HuH-7 (cell line): ENCODE results near the gene ATOH1.

Source experiments
- DNase-seq: peaks from one replicate; pipeline ENCODE4 v3.0.0; 2011; ENCODE audit warnings: low spot score

Gene ATOH1, protein sequence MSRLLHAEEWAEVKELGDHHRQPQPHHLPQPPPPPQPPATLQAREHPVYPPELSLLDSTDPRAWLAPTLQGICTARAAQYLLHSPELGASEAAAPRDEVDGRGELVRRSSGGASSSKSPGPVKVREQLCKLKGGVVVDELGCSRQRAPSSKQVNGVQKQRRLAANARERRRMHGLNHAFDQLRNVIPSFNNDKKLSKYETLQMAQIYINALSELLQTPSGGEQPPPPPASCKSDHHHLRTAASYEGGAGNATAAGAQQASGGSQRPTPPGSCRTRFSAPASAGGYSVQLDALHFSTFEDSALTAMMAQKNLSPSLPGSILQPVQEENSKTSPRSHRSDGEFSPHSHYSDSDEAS

DNA sequence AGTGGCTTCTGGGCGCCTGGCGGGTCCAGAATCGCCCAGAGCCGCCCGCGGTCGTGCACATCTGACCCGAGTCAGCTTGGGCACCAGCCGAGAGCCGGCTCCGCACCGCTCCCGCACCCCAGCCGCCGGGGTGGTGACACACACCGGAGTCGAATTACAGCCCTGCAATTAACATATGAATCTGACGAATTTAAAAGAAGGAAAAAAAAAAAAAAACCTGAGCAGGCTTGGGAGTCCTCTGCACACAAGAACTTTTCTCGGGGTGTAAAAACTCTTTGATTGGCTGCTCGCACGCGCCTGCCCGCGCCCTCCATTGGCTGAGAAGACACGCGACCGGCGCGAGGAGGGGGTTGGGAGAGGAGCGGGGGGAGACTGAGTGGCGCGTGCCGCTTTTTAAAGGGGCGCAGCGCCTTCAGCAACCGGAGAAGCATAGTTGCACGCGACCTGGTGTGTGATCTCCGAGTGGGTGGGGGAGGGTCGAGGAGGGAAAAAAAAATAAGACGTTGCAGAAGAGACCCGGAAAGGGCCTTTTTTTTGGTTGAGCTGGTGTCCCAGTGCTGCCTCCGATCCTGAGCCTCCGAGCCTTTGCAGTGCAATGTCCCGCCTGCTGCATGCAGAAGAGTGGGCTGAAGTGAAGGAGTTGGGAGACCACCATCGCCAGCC lies at the start of gene ATOH1:
Gene ATOH1, plus strand, starts transcription at position 422 of the 663 bp plus-strand sequence. Its CDS starts 174 bp downstream, at position 596.
- DNase-seq = peak; percentile 58

DNA sequence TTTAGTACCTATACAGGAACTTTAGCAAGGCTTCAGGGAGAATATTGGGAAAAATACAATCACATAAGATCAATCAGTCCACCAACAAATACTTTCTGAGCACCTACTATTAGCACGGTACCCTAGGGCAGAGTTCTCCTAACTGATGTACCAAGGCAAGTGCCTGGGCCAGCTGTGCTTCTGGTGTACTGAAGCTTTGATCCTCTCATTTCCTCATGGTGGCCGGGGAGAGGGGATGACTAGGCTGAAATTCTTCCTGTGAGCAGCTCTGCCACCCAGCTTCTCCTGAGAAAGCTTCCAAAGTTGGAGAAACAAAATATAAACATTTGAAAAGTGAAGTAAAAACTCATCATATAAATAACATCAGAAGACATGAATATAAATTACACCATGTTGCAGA lies 49.3 kb upstream of the ATOH1 start:
- DNase-seq = no peak

DNA sequence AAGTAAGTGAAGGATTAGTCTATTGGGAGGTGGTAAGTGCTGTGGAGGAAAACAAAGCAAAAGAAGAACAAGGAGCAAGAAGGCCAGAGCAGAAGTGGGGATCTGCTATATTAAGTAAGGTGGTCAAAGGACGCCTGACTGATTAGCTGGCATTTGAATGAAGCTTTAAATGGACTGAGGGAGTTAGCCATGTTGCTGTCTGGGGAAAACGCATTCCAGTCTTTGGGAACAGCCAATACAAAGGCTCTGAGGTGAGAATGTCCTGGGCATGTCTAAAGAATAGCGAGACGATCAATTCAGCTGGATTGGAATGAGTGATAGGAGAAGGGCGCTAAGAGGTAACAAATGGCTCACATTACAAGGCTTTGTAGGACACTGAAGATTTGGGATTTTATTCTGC lies 48.5 kb upstream of the ATOH1 start:
- no peak for DNase-seq

DNA sequence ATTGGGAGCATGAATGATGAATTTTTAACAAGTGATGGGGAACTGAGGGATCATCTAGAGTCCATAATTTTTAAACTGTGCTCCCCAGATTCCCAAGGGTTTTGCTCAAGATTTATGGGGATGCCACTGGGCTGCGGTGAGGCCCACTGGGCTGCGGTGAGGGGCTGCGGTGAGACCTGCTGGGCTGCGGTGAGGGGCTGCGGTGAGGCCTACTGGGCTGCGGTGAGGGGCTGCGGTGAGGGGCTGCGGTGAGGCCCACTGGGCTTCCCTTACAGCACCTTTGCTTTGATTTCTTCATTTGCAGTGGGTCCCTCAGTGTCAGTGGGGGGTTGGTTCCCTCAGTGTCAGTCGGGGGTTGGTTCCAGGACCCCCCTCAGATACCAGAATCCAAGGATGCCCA lies 47.4 kb upstream of the ATOH1 start:
- no peak for DNase-seq

DNA sequence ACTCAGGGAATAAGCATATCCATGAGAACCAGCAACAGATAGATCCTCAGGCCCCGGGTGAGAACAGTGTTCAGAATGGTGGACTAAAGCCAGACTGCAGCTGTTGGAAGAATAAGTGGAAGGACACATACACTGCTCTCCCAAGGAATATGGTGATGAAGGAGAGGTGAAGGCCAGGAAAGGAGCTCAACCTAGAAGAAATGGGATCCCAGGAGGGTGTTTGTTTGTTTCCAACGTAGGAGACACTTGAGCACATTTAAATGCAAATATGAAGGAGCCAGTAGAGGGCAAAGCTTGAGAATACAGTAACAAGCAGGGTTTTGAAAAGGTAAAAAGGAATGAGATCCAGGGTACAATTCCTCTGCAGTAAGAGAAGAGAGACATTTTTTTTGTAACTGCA lies 42.4 kb upstream of the ATOH1 start:
- DNase-seq = no peak

DNA sequence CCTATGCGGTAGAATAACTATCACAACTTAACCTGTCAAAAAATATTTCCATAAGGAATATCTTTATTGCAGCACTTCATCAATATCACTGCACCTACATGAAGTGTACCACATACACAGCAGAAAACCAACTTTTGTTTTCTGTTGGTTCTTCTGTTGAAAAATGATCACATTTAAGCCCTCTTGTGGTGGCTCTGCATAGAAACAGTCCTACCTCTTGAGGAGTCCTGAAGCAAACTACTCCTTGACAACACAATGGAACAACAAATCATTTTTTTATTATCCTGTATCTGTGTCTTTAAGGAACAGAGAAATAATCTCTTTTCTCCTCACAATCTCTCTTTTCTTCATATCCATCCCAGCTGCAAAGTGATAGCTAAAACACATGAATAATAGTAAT lies 39.8 kb upstream of the ATOH1 start:
- peak; percentile 30 for DNase-seq

DNA sequence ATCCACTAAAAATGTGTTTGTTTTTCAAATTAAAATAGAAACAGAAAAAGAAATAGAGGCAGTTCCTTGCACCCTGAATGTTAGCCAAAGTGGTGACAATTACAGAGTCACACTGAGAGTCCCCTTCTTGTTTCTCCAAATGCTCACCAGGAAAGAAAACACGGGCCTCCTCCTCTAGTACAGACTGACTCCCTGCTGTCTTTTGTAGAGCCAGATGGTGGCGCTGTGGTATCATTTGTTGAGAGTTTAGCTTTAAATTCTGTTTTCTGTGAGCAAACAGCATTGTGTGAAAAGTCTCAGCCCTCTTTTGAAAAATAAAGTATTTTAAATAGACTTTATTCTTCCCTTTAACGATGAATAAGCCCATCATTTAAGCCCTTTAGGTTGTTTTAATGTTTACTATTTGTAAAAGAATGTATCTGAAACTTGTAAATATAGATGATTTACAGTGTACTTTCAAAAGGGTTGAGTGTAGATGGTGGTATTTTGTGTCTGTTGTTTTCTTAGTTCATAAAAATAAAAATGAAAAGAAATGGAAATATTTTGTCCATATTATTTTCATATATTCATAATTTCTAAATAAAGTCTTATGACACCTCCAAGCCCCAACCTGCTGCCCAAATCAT lies 36.9 kb upstream of the ATOH1 start:
- DNase-seq = peak; percentile 17

DNA sequence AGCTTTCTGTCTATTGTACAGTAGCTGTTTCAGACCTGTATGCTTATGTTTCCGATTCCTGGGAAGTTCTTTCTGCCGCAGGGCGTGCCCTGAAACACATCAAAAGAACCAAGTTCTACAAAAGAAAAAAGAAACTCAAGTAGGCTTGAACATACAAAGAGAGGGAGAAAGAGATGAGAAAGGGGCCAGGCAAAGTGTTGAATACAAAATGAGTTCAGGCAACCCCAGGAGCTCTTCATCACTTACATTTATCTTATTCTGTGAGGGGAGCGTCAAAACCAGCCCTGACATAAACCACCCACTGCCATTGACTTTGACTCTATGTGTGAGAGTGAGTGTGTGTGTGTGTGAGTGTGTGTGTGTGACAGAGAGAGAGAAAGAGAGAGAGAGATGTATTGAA lies 26.5 kb upstream of the ATOH1 start:
- DNase-seq = no peak

DNA sequence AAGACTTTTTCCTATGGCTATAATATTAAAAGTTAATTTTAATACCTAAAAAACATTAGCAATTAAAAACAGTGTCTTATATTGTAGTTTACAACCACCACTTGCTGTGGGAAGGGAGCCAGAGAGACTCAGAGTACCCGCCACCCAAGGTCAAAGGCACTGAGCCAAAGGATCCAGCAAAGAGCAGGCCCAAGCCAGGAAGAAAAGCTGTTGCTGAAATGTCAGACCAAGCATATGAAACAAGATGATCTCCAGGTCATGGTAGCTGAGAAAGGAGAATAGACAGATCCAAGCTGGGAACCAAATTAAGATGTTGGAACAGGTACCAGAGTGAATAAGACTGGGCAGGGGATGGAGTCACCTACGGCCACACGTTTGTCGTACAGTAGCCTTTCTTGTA lies 18.8 kb upstream of the ATOH1 start:
- DNase-seq = no peak

DNA sequence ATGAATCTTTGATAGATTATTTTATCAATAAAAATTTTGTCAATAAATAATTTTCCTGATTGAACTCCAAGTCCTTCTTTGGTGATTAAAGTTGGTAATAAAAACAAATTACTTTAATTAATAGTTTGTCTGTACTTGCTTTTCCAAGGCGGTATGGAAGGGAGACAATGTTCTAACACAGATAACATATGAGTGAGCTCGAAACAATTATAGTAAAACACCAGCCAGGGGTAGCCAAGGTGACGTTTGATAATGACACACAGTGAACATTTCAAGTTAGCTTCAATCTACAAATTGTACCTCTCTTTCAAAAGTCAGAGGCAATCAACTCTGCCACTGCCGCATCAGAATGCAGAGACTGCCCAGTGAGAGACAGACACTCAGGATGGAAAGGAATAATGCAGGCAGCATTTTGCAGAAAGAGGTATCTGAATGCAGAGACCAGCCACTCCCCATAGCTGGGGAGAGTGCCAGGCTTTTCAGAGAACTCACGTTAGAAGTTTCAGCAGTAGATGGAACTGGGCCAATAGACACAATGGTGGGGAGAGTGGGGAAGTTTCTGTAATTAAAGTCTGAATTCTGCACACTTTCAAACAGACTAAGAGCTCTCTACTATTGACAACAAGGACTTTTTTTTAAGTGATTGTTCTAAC lies 18.1 kb upstream of the ATOH1 start:
- DNase-seq = no peak

DNA sequence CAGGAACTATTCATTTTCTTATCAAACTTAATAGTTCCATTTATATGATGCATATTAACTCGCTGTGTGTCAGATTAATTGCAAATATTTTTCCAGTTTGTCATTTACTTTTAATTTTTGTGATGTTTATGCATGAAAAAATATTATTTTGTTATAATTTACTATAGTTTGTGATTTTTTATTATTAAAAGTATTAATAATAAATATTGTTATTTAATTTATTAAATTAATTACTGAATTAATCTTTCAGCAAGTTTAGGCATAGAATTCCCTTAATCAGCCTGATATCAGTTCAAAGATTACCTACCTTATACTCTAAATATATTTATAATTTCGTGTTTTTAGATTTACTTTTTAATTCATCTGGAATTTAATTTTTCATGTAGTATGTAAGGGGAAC lies 15.5 kb upstream of the ATOH1 start:
- no peak for DNase-seq

DNA sequence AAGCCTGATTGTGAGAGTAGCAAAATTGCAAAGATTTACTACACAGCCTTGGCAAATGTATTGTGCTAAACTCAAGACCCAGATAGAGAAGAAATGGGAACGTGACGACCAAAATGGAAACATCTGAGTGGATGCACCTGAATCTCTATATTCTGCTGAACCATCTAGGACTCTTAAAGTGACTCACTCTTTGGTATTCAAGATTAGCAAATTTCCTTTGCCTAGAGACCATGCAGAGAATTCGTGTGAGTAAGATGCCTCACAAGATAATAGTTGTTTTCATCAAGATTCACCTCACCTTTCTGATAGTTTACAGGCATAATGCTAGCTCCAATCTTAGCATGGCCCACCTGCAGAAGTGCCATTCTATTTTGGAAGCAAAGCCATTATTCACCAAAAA lies 14.4 kb upstream of the ATOH1 start:
- no peak for DNase-seq

DNA sequence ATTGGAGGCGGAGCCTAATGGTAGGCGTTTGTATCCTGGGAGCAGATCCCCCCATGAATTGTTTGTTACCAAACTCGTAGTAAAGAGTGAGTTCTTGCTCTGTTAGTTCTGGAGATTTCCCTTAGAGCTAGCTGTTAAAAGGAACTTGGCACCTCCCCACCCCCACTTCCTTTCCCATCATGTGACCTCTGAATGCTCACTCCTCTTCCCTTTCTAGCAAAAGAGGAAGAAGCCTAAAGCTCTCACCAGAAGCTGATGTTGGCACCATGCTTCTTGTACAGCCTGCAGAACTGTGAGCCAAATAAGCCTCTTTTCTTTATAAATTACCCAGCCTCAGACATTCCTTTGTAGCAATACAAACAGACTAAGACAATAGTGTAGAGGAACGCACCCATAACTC lies 13.8 kb upstream of the ATOH1 start:
- DNase-seq = no peak

DNA sequence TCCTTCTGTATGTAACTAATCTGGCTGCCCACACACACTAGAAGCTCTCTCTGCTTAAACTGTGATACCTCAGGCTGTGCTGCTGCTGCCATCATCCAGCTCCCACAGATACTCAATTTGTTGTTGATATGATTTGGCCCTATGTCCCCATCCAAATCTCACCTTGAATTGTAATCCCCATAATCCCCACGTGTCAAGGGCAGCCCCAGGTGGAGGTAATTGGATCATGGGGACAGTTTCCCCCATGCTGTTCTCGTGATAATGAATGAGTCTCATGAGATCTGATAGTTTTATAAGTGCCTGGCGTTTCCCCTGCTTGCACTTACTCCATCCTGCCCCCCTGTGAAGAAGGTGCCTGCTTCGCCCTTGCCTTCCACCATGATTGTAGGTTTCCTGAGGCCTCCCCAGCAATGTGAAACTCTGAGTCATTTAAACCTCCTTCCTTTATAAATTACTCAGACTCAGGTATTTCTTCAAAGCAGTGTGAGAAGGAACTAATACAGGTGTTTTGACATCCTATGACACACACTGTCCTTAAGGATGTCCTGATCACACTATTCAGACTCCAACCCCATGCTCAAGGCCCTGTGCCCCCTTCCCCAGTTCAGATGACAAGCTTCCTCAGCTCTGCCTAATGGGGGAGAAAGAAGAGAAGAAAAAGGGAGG lies 2.9 kb upstream of the ATOH1 start:
- no peak for DNase-seq

DNA sequence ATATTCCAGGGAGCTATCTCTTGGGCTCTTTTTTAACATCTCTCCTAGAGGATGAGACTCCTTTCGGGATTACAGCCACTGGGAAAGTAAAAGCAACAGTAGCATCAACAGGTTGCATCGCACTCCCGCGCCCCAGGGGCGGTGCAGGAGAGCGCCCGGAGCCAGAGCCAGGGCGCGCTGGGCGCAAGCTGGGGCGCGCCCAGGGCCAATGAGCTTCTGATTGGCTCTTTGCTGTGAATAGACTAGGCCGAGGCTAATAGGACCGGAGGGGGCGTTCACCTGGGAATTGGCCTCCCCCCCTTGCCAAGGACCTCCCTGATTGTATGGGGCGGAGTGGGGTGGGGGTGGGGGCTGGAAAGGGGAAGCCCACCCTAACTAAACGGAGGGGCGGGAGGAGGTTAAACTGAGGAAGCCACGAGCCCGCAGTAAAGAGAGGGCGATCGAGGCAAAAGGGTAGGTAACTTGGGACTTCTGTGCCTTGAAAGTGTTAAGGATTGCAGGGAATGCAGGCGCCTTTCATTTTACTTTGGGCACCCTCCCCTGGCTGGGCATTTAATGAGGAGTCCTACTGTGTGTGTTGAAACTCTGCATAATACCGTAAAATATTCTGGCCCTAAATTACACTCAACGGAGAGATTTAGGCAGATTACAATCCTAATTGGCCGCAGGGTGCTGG lies 1.1 kb upstream of the ATOH1 start:
- DNase-seq = no peak

DNA sequence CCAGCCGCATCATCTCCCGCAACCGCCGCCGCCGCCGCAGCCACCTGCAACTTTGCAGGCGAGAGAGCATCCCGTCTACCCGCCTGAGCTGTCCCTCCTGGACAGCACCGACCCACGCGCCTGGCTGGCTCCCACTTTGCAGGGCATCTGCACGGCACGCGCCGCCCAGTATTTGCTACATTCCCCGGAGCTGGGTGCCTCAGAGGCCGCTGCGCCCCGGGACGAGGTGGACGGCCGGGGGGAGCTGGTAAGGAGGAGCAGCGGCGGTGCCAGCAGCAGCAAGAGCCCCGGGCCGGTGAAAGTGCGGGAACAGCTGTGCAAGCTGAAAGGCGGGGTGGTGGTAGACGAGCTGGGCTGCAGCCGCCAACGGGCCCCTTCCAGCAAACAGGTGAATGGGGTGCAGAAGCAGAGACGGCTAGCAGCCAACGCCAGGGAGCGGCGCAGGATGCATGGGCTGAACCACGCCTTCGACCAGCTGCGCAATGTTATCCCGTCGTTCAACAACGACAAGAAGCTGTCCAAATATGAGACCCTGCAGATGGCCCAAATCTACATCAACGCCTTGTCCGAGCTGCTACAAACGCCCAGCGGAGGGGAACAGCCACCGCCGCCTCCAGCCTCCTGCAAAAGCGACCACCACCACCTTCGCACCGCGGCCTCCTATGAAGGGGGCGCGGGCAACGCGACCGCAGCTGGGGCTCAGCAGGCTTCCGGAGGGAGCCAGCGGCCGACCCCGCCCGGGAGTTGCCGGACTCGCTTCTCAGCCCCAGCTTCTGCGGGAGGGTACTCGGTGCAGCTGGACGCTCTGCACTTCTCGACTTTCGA lies 654 bp downstream of the ATOH1 start:
- DNase-seq = peak; percentile 25

DNA sequence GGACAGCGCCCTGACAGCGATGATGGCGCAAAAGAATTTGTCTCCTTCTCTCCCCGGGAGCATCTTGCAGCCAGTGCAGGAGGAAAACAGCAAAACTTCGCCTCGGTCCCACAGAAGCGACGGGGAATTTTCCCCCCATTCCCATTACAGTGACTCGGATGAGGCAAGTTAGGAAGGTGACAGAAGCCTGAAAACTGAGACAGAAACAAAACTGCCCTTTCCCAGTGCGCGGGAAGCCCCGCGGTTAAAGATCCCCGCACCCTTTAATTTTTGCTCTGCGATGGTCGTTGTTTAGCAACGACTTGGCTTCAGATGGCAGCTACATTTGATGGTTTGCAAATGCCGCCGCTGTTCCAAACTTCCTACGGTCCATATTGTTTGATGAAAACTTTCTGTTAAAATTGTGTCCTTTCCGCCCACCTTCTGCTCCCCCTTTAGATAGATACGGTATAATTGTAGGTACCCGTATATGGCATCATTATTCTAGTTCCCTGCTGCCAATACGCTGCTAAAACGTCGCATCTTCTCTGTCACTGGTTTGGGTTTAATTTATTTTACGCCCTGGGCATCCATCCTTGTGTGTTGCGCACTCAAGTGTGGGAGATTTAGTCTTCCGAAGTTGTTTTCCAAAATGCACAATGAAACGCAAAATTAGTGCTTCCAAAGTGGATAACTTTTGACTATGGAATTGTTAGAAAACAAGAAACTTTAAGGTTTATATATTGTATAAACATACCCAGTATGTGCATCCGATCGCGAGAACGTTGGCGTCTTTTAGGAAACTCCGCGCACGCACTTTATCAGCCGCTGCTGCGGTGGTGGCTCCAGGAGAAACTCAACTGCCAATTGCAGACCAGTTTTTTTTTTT lies 1.5 kb downstream of the ATOH1 start:
- DNase-seq = no peak

DNA sequence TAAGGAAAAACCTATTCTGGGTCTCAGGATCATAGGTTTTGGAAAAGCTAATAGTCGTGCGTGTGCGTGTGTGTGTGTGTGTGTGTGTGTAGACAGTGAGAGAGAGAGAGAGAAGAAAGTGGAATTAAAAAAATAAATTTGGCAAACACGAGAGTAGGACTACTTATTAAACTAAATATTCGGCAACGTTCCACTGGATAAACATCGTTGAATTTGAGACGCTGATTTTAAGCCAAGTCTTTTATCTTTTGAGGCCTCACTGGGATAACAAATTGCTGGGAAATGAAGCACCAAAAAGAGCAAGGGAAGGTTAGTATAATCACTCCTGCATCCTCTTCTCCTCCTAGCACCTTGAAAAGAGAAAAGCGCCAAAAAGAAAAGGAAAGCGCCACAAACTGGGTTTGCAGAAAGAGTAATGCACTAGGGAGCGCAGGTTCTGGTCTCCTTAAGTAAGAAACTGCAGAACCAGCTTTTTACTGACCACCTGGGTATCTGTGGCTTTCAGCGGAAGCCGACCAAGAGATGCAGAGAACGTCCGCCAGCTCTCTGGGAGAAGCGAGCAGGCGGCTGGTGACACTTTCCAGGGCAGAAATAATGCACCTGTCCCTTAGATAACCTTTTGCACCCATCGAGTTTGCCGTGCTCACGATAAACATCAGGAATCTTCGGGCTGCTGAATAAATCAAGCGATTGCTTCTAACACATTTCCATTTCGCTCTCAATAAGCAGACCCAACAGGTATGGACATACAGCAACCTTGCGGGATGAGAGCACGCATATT lies 3.4 kb downstream of the ATOH1 start:
- no peak for DNase-seq
